Activated B cell treated with CpG ODN at 0.5 μM for 24 hours (primary cell): ENCODE results near the gene PUDP. TPM values are rescaled to one million over a fixed set of nuclear protein-coding genes. Genes with fewer than 3 reads are reported as not detected.

Experiments used
- ATAC-seq: fragments of 200-7000 bp; cut with Tn5 transposase; one replicate; pipeline ENCODE4 v1.10.0; 2021; ENCODE audit warnings: low read depth, mild to moderate bottlenecking, moderate library complexity
- CTCF ChIA-PET: fragments of 350-600 bp; sonication (Branson Sonifier 250); formaldehyde crosslinking; loops from one replicate; lab custom pipeline; 2021; ENCODE audit warnings: antibody characterized with exemption; lab: Charles Lee
- POLR2A ChIA-PET: fragments of 350-600 bp; sonication (Branson Sonifier 250); formaldehyde crosslinking; loops from one replicate; lab custom pipeline; 2021; ENCODE audit warnings: antibody characterized with exemption; lab: Charles Lee
- DNase-seq: peaks from one replicate; pipeline ENCODE4 v3.0.0; 2022
- H3K27ac Mint-ChIP-seq: one replicate; pipeline ENCODE4 v1.8.0; 2020; ENCODE audit warnings: mixed read lengths
- H3K27me3 Mint-ChIP-seq: one replicate; pipeline ENCODE4 v1.8.0; 2021; ENCODE audit warnings: mixed read lengths
- H3K36me3 Mint-ChIP-seq: one replicate; pipeline ENCODE4 v1.8.0; 2021; ENCODE audit warnings: low read depth, mixed read lengths
- H3K4me1 Mint-ChIP-seq: one replicate; pipeline ENCODE4 v1.8.0; 2021; ENCODE audit warnings: mixed read lengths
- H3K4me3 Mint-ChIP-seq: one replicate; pipeline ENCODE4 v1.8.0; 2020; ENCODE audit warnings: mild to moderate bottlenecking, mixed read lengths
- H3K9me3 Mint-ChIP-seq: one replicate; pipeline ENCODE4 v1.8.0; 2020; ENCODE audit warnings: mixed read lengths
- CTCF ChIP-seq: fragments of 200-600 bp; IDR thresholded peaks from one replicate; pipeline ENCODE4 v1.8.0; 2022; ENCODE audit warnings: antibody characterized with exemption, mild to moderate bottlenecking
- intact Hi-C: fragments of 100-400 bp; cut with micrococcal nuclease; formaldehyde crosslinking; loops from one replicate; pipeline ENCODE4 v1.15.1; 2024
- total RNA-seq: library from RNA; stranded (reverse); gene quantifications from 2 replicates; pipeline ENCODE4 v1.2.3, GENCODE V29; 2022

PUDP gene
- total RNA-seq, 1 donor from 2014 or later, result 14.0 TPM

- CTCF ChIA-PET, result no interaction called here
- no peaks in the 10 kb centered on the region for H3K4me1 Mint-ChIP-seq
- H3K27me3 Mint-ChIP-seq, result no peaks in the 10 kb centered on the region
- POLR2A ChIA-PET, result no interaction called here
- H3K36me3 Mint-ChIP-seq, result no peaks in the 10 kb centered on the region
- no peak for ATAC-seq
- no peak overlapping the region for H3K4me3 Mint-ChIP-seq
- H3K27ac Mint-ChIP-seq, result no peak overlapping the region
- intact Hi-C loops, result no loop called here
- H3K9me3 Mint-ChIP-seq, result peaks cover 2% of the 10 kb centered on the region
- DNase-seq, result no peak
- TF ChIP-seq CTCF, result no peak
These were observed 20.4 kb upstream of the PUDP start for GRCh38 chrX:7168371-7168770.

GRCh38 chrX:7164174-7164573 lies 16.2 kb upstream of the PUDP start:
- ChIA-PET POLR2A (no interaction called here), CTCF (no interaction called here)
- TF ChIP-seq CTCF, result no peak
- Mint-ChIP-seq H3K4me1 (no peaks in the 10 kb centered on the region), H3K27ac (no peak overlapping the region), H3K4me3 (no peak overlapping the region), H3K9me3 (no peaks in the 10 kb centered on the region), H3K36me3 (no peaks in the 10 kb centered on the region), H3K27me3 (no peaks in the 10 kb centered on the region)
- intact Hi-C loops, result no loop called here
- ATAC-seq (no peak), DNase-seq (no peak)

GRCh38 chrX:7163146-7163677 lies 15.3 kb upstream of the PUDP start:
- H3K4me3 Mint-ChIP-seq, result no peak overlapping the region
- DNase-seq, result no peak
- peaks cover 1% of the 10 kb centered on the region for H3K36me3 Mint-ChIP-seq
- no peaks in the 10 kb centered on the region for H3K9me3 Mint-ChIP-seq
- TF ChIP-seq CTCF, result no peak
- ChIA-PET CTCF (no interaction called here), POLR2A (no interaction called here)
- H3K27me3 Mint-ChIP-seq, result no peaks in the 10 kb centered on the region
- intact Hi-C loops, result no loop called here
- no peaks in the 10 kb centered on the region for H3K4me1 Mint-ChIP-seq
- no peak for ATAC-seq
- no peak overlapping the region for H3K27ac Mint-ChIP-seq

- no peak for TF ChIP-seq CTCF
- DNase-seq (no peak), ATAC-seq (no peak)
- POLR2A ChIA-PET, result no interaction called here
- intact Hi-C loops, result no loop called here
- Mint-ChIP-seq H3K4me3 (no peak overlapping the region), H3K36me3 (peaks cover 1% of the 10 kb centered on the region), H3K27me3 (no peaks in the 10 kb centered on the region), H3K4me1 (no peaks in the 10 kb centered on the region), H3K27ac (no peak overlapping the region), H3K9me3 (no peaks in the 10 kb centered on the region)
- CTCF ChIA-PET, result no interaction called here
These were observed 11.4 kb upstream of the PUDP start for GRCh38 chrX:7159149-7159861.

- no peak overlapping the region for H3K4me3 Mint-ChIP-seq
- intact Hi-C loops, result no loop called here
- CTCF ChIA-PET, result no interaction called here
- TF ChIP-seq CTCF, result no peak
- H3K27ac Mint-ChIP-seq, result no peak overlapping the region
- no peaks in the 10 kb centered on the region for H3K4me1 Mint-ChIP-seq
- no peak for DNase-seq
- POLR2A ChIA-PET, result no interaction called here
- H3K9me3 Mint-ChIP-seq, result no peaks in the 10 kb centered on the region
- no peak for ATAC-seq
- no peaks in the 10 kb centered on the region for H3K27me3 Mint-ChIP-seq
- H3K36me3 Mint-ChIP-seq, result peaks cover 1% of the 10 kb centered on the region
These were observed 10.6 kb upstream of the PUDP start for GRCh38 chrX:7158468-7158990.
